LNCAP (cell line): ENCODE measurements around the gene CA10.

Source experiments
- CTCF ChIP-seq: fragments of 450-650 bp; IDR thresholded peaks from 2 replicates; pipeline ENCODE4 v1.5.1; 2017; ENCODE audit warnings: mild to moderate bottlenecking

CA10 gene

GRCh38 chr17:51992864-51993416 lies 165.6 kb downstream of the CA10 start:
- no peak for TF ChIP-seq CTCF

- TF ChIP-seq CTCF, result no peak
These were observed 187.4 kb downstream of the CA10 start for GRCh38 chr17:51971121-51971520.

DNA sequence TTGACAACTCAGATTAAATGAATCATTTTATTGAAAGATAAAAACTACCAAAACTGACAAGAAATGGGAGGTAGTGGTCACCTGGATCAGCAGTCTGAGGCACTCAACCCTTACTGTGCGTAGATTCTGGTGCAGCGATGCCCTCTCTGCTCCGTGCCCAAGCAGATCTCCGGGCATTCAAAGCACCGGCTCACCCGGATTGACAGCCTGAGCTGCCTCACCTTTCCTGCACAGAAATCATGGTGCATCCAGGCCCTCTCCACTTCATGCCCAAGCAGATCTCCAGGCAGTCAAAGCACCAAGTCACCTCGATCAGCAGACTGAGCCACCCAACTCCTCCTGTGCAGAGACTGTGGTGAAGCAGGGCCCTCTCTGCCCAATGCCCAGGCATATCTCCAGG lies 196.8 kb downstream of the CA10 start:
- no peak for TF ChIP-seq CTCF

GRCh38 chr17:51957786-51958185 lies 200.7 kb downstream of the CA10 start:
- TF ChIP-seq CTCF, result no peak

DNA sequence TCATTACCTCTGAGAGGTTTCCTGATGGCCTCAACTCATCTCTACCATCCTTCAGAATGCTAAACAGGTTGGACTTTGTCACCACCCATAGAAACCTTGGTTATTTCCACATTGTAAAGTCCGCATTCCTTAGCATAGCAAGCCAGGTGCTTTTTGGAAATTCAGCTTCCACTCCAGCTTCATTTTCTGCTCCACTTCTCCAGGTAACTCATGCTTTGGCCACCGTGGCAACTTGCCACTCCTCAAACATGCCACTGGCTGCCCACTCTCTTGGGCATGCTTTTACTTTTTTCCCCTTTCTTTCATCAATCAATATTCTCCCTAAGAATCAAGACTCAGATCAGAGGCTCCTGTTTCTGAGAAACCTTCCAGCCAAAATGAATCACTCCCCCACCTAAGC lies 203.3 kb downstream of the CA10 start:
- no peak for TF ChIP-seq CTCF

GRCh38 chr17:51954232-51954765 lies 204.2 kb downstream of the CA10 start:
- TF ChIP-seq CTCF, result no peak

- no peak for TF ChIP-seq CTCF
These were observed 206.8 kb downstream of the CA10 start for GRCh38 chr17:51951741-51952140.

- no peak for TF ChIP-seq CTCF
These were observed 210.4 kb downstream of the CA10 start for GRCh38 chr17:51948128-51948527.
